DLD1 (cell line): Measurements from ENCODE around the gene TXLNG.
"Not testable (repeated sequence)": the region's sequence is repeated elsewhere in the genome, so short reads cannot be mapped to it uniquely, and the experiment has no call there.

Source experiments
- in situ Hi-C: cut with HindIII; loops from 2 replicates; pipeline ENCODE4 v1.10.0; 2017; ENCODE audit warnings: low sequenced_read_pairs

Gene TXLNG

GRCh38 chrX:16838202-16839066 is 52.2 kb downstream of the TXLNG start:
- in situ Hi-C loops = no loop called here

- in situ Hi-C loops = no loop called here
These were observed 53.1 kb downstream of the TXLNG start for GRCh38 chrX:16839219-16839851.

- in situ Hi-C loops = no loop called here
These were observed 53.7 kb downstream of the TXLNG start for GRCh38 chrX:16839852-16840460.

GRCh38 chrX:16842684-16843083 is 56.4 kb downstream of the TXLNG start:
- in situ Hi-C loops = no loop called here

GRCh38 chrX:16843208-16843909 is 57.1 kb downstream of the TXLNG start:
- in situ Hi-C loops = no loop called here

- in situ Hi-C loops = no loop called here
These were observed 59.4 kb downstream of the TXLNG start for GRCh38 chrX:16845686-16846085.

GRCh38 chrX:16848541-16848940 is 62.3 kb downstream of the TXLNG start:
- in situ Hi-C loops = no loop called here

GRCh38 chrX:16851421-16851820 is 65.2 kb downstream of the TXLNG start:
- in situ Hi-C loops = no loop called here

GRCh38 chrX:16851827-16852226 is 65.6 kb downstream of the TXLNG start:
- in situ Hi-C loops = no loop called here

- in situ Hi-C loops = no loop called here
These were observed 66.4 kb downstream of the TXLNG start for GRCh38 chrX:16852617-16853179.

- in situ Hi-C loops = no loop called here
These were observed 67.3 kb downstream of the TXLNG start for GRCh38 chrX:16853537-16853936.

GRCh38 chrX:16855363-16856075 is 69.3 kb downstream of the TXLNG start:
- in situ Hi-C loops = no loop called here

GRCh38 chrX:16856076-16856404 is 69.8 kb downstream of the TXLNG start:
- in situ Hi-C loops = not testable (repeated sequence)

GRCh38 chrX:16856744-16857143 is 70.5 kb downstream of the TXLNG start:
- in situ Hi-C loops = no loop called here

GRCh38 chrX:16862829-16863228 is 76.6 kb downstream of the TXLNG start:
- in situ Hi-C loops = no loop called here

GRCh38 chrX:16867947-16868346 is 81.7 kb downstream of the TXLNG start:
- in situ Hi-C loops = no loop called here

- in situ Hi-C loops = no loop called here
These were observed 82.7 kb downstream of the TXLNG start for GRCh38 chrX:16868920-16869319.

- in situ Hi-C loops = no loop called here
These were observed 83.3 kb downstream of the TXLNG start for GRCh38 chrX:16869393-16870094.

- in situ Hi-C loops = no loop called here
These were observed 84.0 kb downstream of the TXLNG start, which contains the start of gene RBBP7 for GRCh38 chrX:16870095-16870861. Gene RBBP7, minus strand, starts transcription at chrX:16870362. Its CDS starts 309 bp downstream, at chrX:16870053.
